ENCODE measurements around the gene JTB. TPM values are rescaled to one million over a fixed set of nuclear protein-coding genes. Genes with fewer than 3 reads are reported as not detected.

The JTB gene
- total and polyA plus RNA-seq, 9 of the 15 experiments (the other 6 are each of a cell fraction or from before 2014, with no cell fraction given) = 24.7 to 308 (median 151) TPM

GRCh38 chr1:153963030-153963849 lies 14.2 kb downstream of the JTB start, which contains the start of gene SLC39A1 (continued):
- TF ChIP-seq E2F3 (CRISPR knock-in tag; IDR thresholded peaks at IDR 0.05) (peak; percentile 62; the same call in 1 of the 2 replicates), ZNF41 (CRISPR knock-in tag; conservative IDR thresholded peaks at IDR 0.05) (0 out of 2 replicates have a peak, but pooled peaks have one; percentile 28), TAF7 (tag; IDR thresholded peaks at IDR 0.05) (0 out of 2 replicates have a peak, but pooled peaks have one; percentile 36), ZNF143 (CRISPR knock-in tag; IDR thresholded peaks at IDR 0.05) (0 out of 2 replicates have a peak, but pooled peaks have one; percentile 8), ZNF79 (CRISPR knock-in tag; IDR thresholded peaks at IDR 0.05; ENCODE audit: low read depth) (no peak), SUPT5H (IDR thresholded peaks at IDR 0.05) (peak; percentile 75), GABPA (tag; conservative IDR thresholded peaks at IDR 0.05; ENCODE audit: low read depth) (peak; percentile 71), IFI16 (CRISPR knock-in tag; IDR thresholded peaks at IDR 0.05) (no peak), FOXP1 (CRISPR knock-in tag; IDR thresholded peaks at IDR 0.05) (peak; percentile 46), FOSL1 (tag; conservative IDR thresholded peaks at IDR 0.05) (peak; percentile 74), SREBF2 (CRISPR knock-in tag; IDR thresholded peaks at IDR 0.05) (no peak), ZBTB17 (CRISPR knock-in tag; IDR thresholded peaks at IDR 0.05) (no peak), MCM2 (IDR thresholded peaks at IDR 0.05; ENCODE audit: low read depth) (no peak), CCNT2 (IDR thresholded peaks at IDR 0.05; ENCODE audit: borderline replicate concordance, extremely low read depth, insufficient read length, low read depth, low read length) (peak; percentile 35), E2F5 (CRISPR knock-in tag; IDR thresholded peaks at IDR 0.05) (no peak), TARDBP (IDR thresholded peaks at IDR 0.05) (peak; percentile 67; the same call in 1 of the 2 replicates), POLR2G (IDR thresholded peaks at IDR 0.05; ENCODE audit: low read depth, low read length) (peak; percentile 92), KDM2B (CRISPR knock-in tag; IDR thresholded peaks at IDR 0.05) (no peak), CHD1 (IDR thresholded peaks at IDR 0.05; ENCODE audit: low read length) (peak; percentile 42), TEAD1 (CRISPR knock-in tag; IDR thresholded peaks at IDR 0.05) (peak in 1 of 2 experiments; percentile 66; a peak in 1 of 4 replicates), VEZF1 (CRISPR knock-in tag; IDR thresholded peaks at IDR 0.05) (peak; percentile 89), KLF1 (tag; IDR thresholded peaks at IDR 0.05) (no peak), RB1 (IDR thresholded peaks at IDR 0.05; ENCODE audit: low read depth) (peak; percentile 57; the same call in 1 of the 2 replicates), ETV1 (tag; conservative IDR thresholded peaks at IDR 0.05; ENCODE audit: low read depth) (0 out of 2 replicates have a peak, but pooled peaks have one; percentile 21), CC2D1A (IDR thresholded peaks at IDR 0.05) (no peak), KLF10 (CRISPR knock-in tag; IDR thresholded peaks at IDR 0.05) (no peak), MECOM (CRISPR knock-in tag; IDR thresholded peaks at IDR 0.05) (no peak), RBBP5 (IDR thresholded peaks at IDR 0.05; ENCODE audit: borderline replicate concordance, insufficient read depth, low read length, poor library complexity, severe bottlenecking) (peak; percentile 64), PTRF (tag; IDR thresholded peaks at IDR 0.05) (no peak)
